Stomach (tissue), 19 donors: ENCODE results near the gene TNF. TPM values are rescaled to one million over a fixed set of nuclear protein-coding genes. Genes with fewer than 3 reads are reported as not detected.

Experiments used
- DNase-seq, 2 donors: peaks; one replicate each; pipeline versions ENCODE4 v3.0.0 to v3.0.0-alpha.2; 2013 to 2019
- H3K27ac ChIP-seq, 5 donors: fragments of 200-600 bp in 4 of 5; sonication (generic) in 4 of 5; one replicate each; pipeline ENCODE4 v1.5.1; 2013 to 2019; ENCODE audit warnings: mild to moderate bottlenecking in 1 of 5, moderate library complexity in 1 of 5
- H3K27me3 ChIP-seq, 3 donors: fragments of 200-600 bp; sonication (generic); one replicate each; pipeline ENCODE4 v1.5.1; 2017 to 2019; ENCODE audit warnings: mixed run types in 1 of 3
- H3K36me3 ChIP-seq, 4 donors: fragments of 200-600 bp; sonication (generic); 1 replicate in 3 of 4; 2 replicates in 1 of 4; pipeline ENCODE4 v1.5.1; 2016 to 2019
- H3K4me1 ChIP-seq, 4 donors: fragments of 200-600 bp; sonication (generic); one replicate each; pipeline ENCODE4 v1.5.1; 2016 to 2019
- H3K4me3 ChIP-seq, 4 donors: fragments of 200-600 bp; sonication (generic) in 3 of 4; one replicate each; pipeline ENCODE4 v1.5.1; 2016 to 2019; ENCODE audit warnings: mild to moderate bottlenecking in 1 of 4
- H3K9me3 ChIP-seq, 4 donors: fragments of 200-600 bp; sonication (generic); one replicate each; pipeline ENCODE4 v1.5.1; 2016 to 2019
- EP300 ChIP-seq: sonication (generic); formaldehyde crosslinking; IDR thresholded peaks from one replicate; pipeline ENCODE4 v1.6.1; 2017; ENCODE audit warnings: antibody characterized with exemption
- POLR2A ChIP-seq, 4 donors: fragments of 450-650 bp; IDR thresholded peaks; one replicate each; pipeline ENCODE4 v1.6.1; 2016; ENCODE audit warnings: antibody characterized with exemption in 4 of 4, control low read depth in 2 of 4, mild to moderate bottlenecking in 1 of 4, moderate library complexity in 1 of 4
- POLR2AphosphoS5 ChIP-seq, 3 donors: sonication (generic); formaldehyde crosslinking; IDR thresholded peaks; one replicate each; pipeline ENCODE4 v1.6.1; 2016; ENCODE audit warnings: antibody characterized with exemption in 3 of 3
- WGBS, 5 donors: extraction: QIAGEN DNeasy Blood & Tissue Kit in 3 of 5; methylation state at CpG; one replicate each; pipeline versions ENCODE4 v1.1.5 to v1.1.7; 2013 to 2018; 5-methylcytosine and 5-hydroxymethylcytosine counted together
- intact Hi-C: fragments of 100-400 bp; cut with DNase I; formaldehyde crosslinking; loops from one replicate; pipeline ENCODE4 v1.15.1; 2023; ENCODE audit warnings: low total_unique reads
- long read RNA-seq, 10 donors: transcript quantifications; one replicate each; lab custom pipeline, GENCODE V29; 2026
- polyA plus RNA-seq, 3 donors: library from polyadenylated mRNA; stranded (reverse); fragments of 200-250 nt; gene quantifications; one replicate each; pipeline ENCODE4 v1.2.3, GENCODE V29; 2013
- total RNA-seq, 5 donors: library from RNA; depleted of rRNA; stranded (reverse); fragments of >200 nt; gene quantifications; one replicate each; pipeline versions ENCODE4 v1.1.0 to v1.2.3, GENCODE V29; 2014 to 2016
- TF ChIP-seq, protein P1 (sequence below), 7 experiments: fragments of 450-650 bp in 4 of 7; fragments of 200-600 bp in 3 of 7; sonication (generic) in 3 of 7; IDR thresholded peaks; one replicate each; pipeline ENCODE4 v1.5.1; 2016 to 2019; ENCODE audit warnings: antibody characterized with exemption in 7 of 7, control low read depth in 2 of 7, mild to moderate bottlenecking in 1 of 7
- donor health status: healthy with polysubstance abuse.
- donor health status: Bipolar disorder and iron deficiency.
- donor health status: healthy.

Gene TNF
- total RNA-seq = under 1 TPM in 1 of 5 donors, not detected in 4; 0.58 TPM
- under 1 TPM in 2 of 3 donors, not detected in 1; 0.28 to 0.31 TPM for polyA plus RNA-seq
- long read RNA-seq, donor 1 = 0 reads
- long read RNA-seq, donor 2 = 0 reads
- long read RNA-seq, donor 3 = 0 reads
- long read RNA-seq, donor 4 = 0 reads
- long read RNA-seq, donor 5, partial matches to known transcripts = 0 of 1 reads
- long read RNA-seq, donor 5, other reads (novel, unspliced or antisense) = 0 of 1 reads
- long read RNA-seq, donor 6 = 0 reads
- long read RNA-seq, donor 7 = 0 reads
- long read RNA-seq, donor 8 = 0 reads
- long read RNA-seq, donor 9 = 0 reads
- long read RNA-seq, donor 10 = 0 reads

GRCh38 chr6:31575335-31575901 lies at the start of gene TNF:
TNF (plus strand) TSS chr6:31575565; CDS start chr6:31575742, 177 bp downstream.
- H3K27ac ChIP-seq = peak within 1 kb of the TSS in 4 of 5 donors; percentile 49 to 76 (median 57)
- no peaks in the 10 kb centered on the region for H3K36me3 ChIP-seq
- H3K27me3 ChIP-seq = peaks cover 0 to 8% (median 0%) of the 10 kb centered on the region in 3 donors
- 42 to 69% (median 46%) methylated on average over 17 to 19 of the region's 19 CpGs for WGBS, 5 donors
- intact Hi-C loops = no loop called here
- H3K4me1 ChIP-seq = peaks cover 0 to 21% (median 2%) of the 10 kb centered on the region in 4 donors
- no peaks in the 10 kb centered on the region for H3K9me3 ChIP-seq
- DNase-seq = peak; percentile 32 to 60
- TF ChIP-seq EP300 = no peak
- TF ChIP-seq, protein P1, sequence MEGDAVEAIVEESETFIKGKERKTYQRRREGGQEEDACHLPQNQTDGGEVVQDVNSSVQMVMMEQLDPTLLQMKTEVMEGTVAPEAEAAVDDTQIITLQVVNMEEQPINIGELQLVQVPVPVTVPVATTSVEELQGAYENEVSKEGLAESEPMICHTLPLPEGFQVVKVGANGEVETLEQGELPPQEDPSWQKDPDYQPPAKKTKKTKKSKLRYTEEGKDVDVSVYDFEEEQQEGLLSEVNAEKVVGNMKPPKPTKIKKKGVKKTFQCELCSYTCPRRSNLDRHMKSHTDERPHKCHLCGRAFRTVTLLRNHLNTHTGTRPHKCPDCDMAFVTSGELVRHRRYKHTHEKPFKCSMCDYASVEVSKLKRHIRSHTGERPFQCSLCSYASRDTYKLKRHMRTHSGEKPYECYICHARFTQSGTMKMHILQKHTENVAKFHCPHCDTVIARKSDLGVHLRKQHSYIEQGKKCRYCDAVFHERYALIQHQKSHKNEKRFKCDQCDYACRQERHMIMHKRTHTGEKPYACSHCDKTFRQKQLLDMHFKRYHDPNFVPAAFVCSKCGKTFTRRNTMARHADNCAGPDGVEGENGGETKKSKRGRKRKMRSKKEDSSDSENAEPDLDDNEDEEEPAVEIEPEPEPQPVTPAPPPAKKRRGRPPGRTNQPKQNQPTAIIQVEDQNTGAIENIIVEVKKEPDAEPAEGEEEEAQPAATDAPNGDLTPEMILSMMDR (IDR thresholded peaks at IDR 0.05) = no peak
- no peak for TF ChIP-seq POLR2A (IDR thresholded peaks at IDR 0.05)
- TF ChIP-seq POLR2AphosphoS5 (IDR thresholded peaks at IDR 0.05) = peak in 2 of 3 donors; percentile 63 to 64
- H3K4me3 ChIP-seq = peak within 1 kb of the TSS; percentile 14 to 40 (median 32)

GRCh38 chr6:31525932-31526591 lies 49.3 kb upstream of the TNF start:
- intact Hi-C loops = no loop called here
- WGBS, 5 donors = 56 to 67% (median 62%) methylated on average over 4 of the region's 4 CpGs
- no peak overlapping the region for H3K4me3 ChIP-seq
- DNase-seq = no peak
- no peak for TF ChIP-seq POLR2A (IDR thresholded peaks at IDR 0.05)
- no peak for TF ChIP-seq EP300
- TF ChIP-seq POLR2AphosphoS5 (IDR thresholded peaks at IDR 0.05) = no peak
- TF ChIP-seq, protein P1 (IDR thresholded peaks at IDR 0.05) = no peak
- H3K9me3 ChIP-seq = no peaks in the 10 kb centered on the region
- peaks cover 15 to 19% (median 17%) of the 10 kb centered on the region in 4 donors for H3K36me3 ChIP-seq
- H3K27ac ChIP-seq = no peak overlapping the region
- H3K4me1 ChIP-seq = peaks cover 0 to 6% (median 3%) of the 10 kb centered on the region in 4 donors
- H3K27me3 ChIP-seq = no peaks in the 10 kb centered on the region

DNA sequence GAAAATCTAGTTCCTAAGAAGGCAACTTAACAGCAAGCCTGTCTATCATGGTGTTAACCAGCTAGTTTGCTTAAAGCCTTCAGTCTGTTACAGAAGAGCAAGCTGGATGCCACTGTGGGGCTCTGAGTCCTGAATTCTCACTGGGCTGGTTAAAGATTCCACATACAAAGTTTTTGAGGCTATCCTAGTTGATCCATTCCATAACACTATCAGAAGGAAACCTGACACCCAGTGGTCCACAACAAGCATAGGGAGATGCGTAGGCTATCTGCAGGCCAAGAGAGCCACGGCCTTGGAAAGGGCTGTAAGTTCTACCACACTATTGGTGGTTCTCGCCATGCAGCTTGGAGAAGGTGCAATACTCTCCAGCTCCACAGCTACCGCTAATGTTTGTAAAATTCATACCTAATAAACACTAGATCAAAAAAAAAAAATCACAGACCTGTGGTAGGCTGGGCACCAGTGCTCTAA lies 47.0 kb upstream of the TNF start:
- TF ChIP-seq POLR2AphosphoS5 (IDR thresholded peaks at IDR 0.05) (no peak), EP300 (no peak), POLR2A (IDR thresholded peaks at IDR 0.05) (no peak)
- TF ChIP-seq, protein P1 (IDR thresholded peaks at IDR 0.05) = no peak
- DNase-seq = no peak
- H3K4me1 ChIP-seq = peaks cover 0 to 12% (median 3%) of the 10 kb centered on the region in 4 donors
- H3K27ac ChIP-seq = peak overlapping the region in 1 of 5 donors; percentile 16
- H3K27me3 ChIP-seq = no peaks in the 10 kb centered on the region
- no peaks in the 10 kb centered on the region for H3K9me3 ChIP-seq
- H3K4me3 ChIP-seq = no peak overlapping the region
- WGBS, 5 donors = 76 to 86% (median 82%) methylated on average over 4 of the region's 4 CpGs
- H3K36me3 ChIP-seq = peaks cover 36 to 42% (median 40%) of the 10 kb centered on the region in 4 donors
- intact Hi-C loops = no loop called here

- peak within 1 kb of the TSS in 1 of 5 donors; percentile 17 for H3K27ac ChIP-seq
- no peak within 1 kb of the TSS for H3K4me3 ChIP-seq
- no peak for DNase-seq
- H3K4me1 ChIP-seq = peaks cover 0 to 12% (median 3%) of the 10 kb centered on the region in 4 donors
- intact Hi-C loops = no loop called here
- TF ChIP-seq POLR2AphosphoS5 (IDR thresholded peaks at IDR 0.05) = no peak
- no peak for TF ChIP-seq EP300
- no peak for TF ChIP-seq POLR2A (IDR thresholded peaks at IDR 0.05)
- TF ChIP-seq, protein P1 (IDR thresholded peaks at IDR 0.05) = no peak
- 46 to 58% (median 53%) methylated on average over 2 to 7 of the region's 7 CpGs for WGBS, 5 donors
- peaks cover 41 to 47% (median 45%) of the 10 kb centered on the region in 4 donors for H3K36me3 ChIP-seq
- no peaks in the 10 kb centered on the region for H3K27me3 ChIP-seq
- H3K9me3 ChIP-seq = no peaks in the 10 kb centered on the region
These were observed 46.5 kb upstream of the TNF start, which contains the start of gene MCCD1 for GRCh38 chr6:31528821-31529328. MCCD1 (plus strand) TSS chr6:31528962; CDS start chr6:31529015, 53 bp downstream.
